ENCODE data around the gene AIFM2. TPM values are rescaled to one million over a fixed set of nuclear protein-coding genes. Genes with fewer than 3 reads are reported as not detected.

Gene AIFM2
- total and polyA plus RNA-seq, 2 of the 13 experiments (the other 11 are each of a cell fraction or from before 2014, with no cell fraction given) = 20.3 to 29.5 TPM

DNA sequence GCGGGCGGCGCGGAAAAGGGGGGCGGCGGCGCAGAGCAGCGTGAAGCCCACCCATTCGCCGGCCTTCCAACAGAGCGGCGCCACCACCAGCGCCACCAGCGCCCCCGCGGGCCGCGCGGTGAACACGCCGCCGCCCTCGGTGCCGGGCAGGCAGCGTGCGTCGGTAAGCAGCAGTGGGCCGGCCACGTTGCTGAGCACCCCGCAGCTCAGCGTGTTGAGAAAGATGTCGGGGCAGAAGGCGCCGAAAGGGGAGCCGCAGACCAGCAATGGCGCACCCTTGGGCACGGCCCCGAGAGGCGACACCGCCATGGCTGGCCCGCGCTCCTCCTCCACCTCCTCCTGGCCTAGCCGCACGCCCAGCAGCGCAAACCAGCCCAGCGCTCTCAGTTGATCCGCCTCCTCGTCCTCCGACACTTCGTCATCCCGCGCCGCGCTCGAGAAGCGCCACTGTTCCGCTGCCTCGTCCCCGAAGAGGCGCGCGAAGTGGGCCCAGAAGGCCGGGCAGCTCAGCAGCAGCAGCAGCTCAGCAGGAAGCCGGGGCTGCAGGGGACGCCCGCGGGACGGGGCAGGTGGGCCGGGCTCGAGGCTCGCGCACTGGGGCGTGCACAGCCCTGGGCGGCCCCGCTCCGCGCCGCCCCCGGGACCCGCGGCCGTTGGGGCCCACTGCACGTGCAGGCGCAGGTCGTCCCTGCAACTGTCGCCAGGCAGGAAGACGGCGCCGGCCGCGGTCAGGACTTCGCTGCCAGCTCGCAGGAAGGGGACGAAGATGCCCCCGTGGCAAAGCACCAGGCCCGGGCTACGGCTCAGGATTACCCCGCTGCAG lies 13.3 kb upstream of the AIFM2 start (continued):
- TF ChIP-seq TMF1 (CRISPR knock-in tag; IDR thresholded peaks at IDR 0.05; ENCODE audit: low read depth) = peak; percentile 91
- no peak; the same call in 1 of the 2 replicates for TF ChIP-seq NCOA2 (CRISPR knock-in tag; IDR thresholded peaks at IDR 0.05)
- peak; percentile 45 for TF ChIP-seq IKZF4 (CRISPR knock-in tag; IDR thresholded peaks at IDR 0.05; ENCODE audit: borderline replicate concordance, low read depth, not compliant biosample characterization)
- no peak for TF ChIP-seq TBP (CRISPR knock-in tag; IDR thresholded peaks at IDR 0.05)
- TF ChIP-seq AHR (CRISPR knock-in tag; IDR thresholded peaks at IDR 0.05) = 0 out of 2 replicates have a peak, but pooled peaks have one; percentile 45
- no peak; the same call in 1 of the 2 replicates for TF ChIP-seq ZNF501 (CRISPR knock-in tag; IDR thresholded peaks at IDR 0.05)
- no peak for TF ChIP-seq ZNF580 (CRISPR knock-in tag; IDR thresholded peaks at IDR 0.05; ENCODE audit: borderline replicate concordance, low read depth)
- peak; percentile 75; the same call in 1 of the 2 replicates for TF ChIP-seq ZNF777 (CRISPR knock-in tag; IDR thresholded peaks at IDR 0.05)
- no peak for TF ChIP-seq MBD4 (IDR thresholded peaks at IDR 0.05; ENCODE audit: borderline replicate concordance, low read length)
- no peak for TF ChIP-seq ZNF616 (CRISPR knock-in tag; IDR thresholded peaks at IDR 0.05; ENCODE audit: low read depth)
- TF ChIP-seq, protein P1, sequence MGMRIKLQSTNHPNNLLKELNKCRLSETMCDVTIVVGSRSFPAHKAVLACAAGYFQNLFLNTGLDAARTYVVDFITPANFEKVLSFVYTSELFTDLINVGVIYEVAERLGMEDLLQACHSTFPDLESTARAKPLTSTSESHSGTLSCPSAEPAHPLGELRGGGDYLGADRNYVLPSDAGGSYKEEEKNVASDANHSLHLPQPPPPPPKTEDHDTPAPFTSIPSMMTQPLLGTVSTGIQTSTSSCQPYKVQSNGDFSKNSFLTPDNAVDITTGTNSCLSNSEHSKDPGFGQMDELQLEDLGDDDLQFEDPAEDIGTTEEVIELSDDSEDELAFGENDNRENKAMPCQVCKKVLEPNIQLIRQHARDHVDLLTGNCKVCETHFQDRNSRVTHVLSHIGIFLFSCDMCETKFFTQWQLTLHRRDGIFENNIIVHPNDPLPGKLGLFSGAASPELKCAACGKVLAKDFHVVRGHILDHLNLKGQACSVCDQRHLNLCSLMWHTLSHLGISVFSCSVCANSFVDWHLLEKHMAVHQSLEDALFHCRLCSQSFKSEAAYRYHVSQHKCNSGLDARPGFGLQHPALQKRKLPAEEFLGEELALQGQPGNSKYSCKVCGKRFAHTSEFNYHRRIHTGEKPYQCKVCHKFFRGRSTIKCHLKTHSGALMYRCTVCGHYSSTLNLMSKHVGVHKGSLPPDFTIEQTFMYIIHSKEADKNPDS (CRISPR knock-in tag; IDR thresholded peaks at IDR 0.05) = peak; percentile 39; the same call in 1 of the 2 replicates
- TF ChIP-seq ZNF17 (CRISPR knock-in tag; IDR thresholded peaks at IDR 0.05) = no peak
- TF ChIP-seq MAF1 (CRISPR knock-in tag; IDR thresholded peaks at IDR 0.05; ENCODE audit: borderline replicate concordance) = 0 out of 2 replicates have a peak, but pooled peaks have one; percentile 41
- TF ChIP-seq ZNF83 (CRISPR knock-in tag; IDR thresholded peaks at IDR 0.05; ENCODE audit: borderline replicate concordance) = peak; percentile 35; the same call in 1 of the 2 replicates
- 0 out of 2 replicates have a peak, but pooled peaks have one; percentile 59 for TF ChIP-seq ZNF598 (CRISPR knock-in tag; IDR thresholded peaks at IDR 0.05; ENCODE audit: borderline replicate concordance)
- TF ChIP-seq ZFP91 (CRISPR knock-in tag; IDR thresholded peaks at IDR 0.05; ENCODE audit: borderline replicate concordance) = peak; percentile 53
- TF ChIP-seq, protein P2, sequence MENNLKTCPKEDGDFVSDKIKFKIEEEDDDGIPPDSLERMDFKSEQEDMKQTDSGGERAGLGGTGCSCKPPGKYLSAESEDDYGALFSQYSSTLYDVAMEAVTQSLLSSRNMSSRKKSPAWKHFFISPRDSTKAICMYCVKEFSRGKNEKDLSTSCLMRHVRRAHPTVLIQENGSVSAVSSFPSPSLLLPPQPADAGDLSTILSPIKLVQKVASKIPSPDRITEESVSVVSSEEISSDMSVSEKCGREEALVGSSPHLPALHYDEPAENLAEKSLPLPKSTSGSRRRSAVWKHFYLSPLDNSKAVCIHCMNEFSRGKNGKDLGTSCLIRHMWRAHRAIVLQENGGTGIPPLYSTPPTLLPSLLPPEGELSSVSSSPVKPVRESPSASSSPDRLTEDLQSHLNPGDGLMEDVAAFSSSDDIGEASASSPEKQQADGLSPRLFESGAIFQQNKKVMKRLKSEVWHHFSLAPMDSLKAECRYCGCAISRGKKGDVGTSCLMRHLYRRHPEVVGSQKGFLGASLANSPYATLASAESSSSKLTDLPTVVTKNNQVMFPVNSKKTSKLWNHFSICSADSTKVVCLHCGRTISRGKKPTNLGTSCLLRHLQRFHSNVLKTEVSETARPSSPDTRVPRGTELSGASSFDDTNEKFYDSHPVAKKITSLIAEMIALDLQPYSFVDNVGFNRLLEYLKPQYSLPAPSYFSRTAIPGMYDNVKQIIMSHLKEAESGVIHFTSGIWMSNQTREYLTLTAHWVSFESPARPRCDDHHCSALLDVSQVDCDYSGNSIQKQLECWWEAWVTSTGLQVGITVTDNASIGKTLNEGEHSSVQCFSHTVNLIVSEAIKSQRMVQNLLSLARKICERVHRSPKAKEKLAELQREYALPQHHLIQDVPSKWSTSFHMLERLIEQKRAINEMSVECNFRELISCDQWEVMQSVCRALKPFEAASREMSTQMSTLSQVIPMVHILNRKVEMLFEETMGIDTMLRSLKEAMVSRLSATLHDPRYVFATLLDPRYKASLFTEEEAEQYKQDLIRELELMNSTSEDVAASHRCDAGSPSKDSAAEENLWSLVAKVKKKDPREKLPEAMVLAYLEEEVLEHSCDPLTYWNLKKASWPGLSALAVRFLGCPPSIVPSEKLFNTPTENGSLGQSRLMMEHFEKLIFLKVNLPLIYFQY (CRISPR knock-in tag; IDR thresholded peaks at IDR 0.05; ENCODE audit: borderline replicate concordance) = 0 out of 2 replicates have a peak, but pooled peaks have one; percentile 16
- peak; percentile 46; the same call in 1 of the 2 replicates for TF ChIP-seq ZFP41 (CRISPR knock-in tag; IDR thresholded peaks at IDR 0.05; ENCODE audit: borderline replicate concordance)

Measured in HepG2 (cell line).